B cell (primary cell): ENCODE data around the gene RPAP3.
"Not testable (repeated sequence)": the region's sequence is repeated elsewhere in the genome, so short reads cannot be mapped to it uniquely, and the experiment has no call there.

Source experiments
- CTCF ChIP-seq: fragments of 200-600 bp; IDR thresholded peaks from one replicate; pipeline ENCODE4 v1.8.0; 2022; ENCODE audit warnings: antibody characterized with exemption, mild to moderate bottlenecking
- EZH2 ChIP-seq: IDR thresholded peaks from 2 replicates; pipeline ENCODE4 v1.6.1; 2012; ENCODE audit warnings: borderline replicate concordance, low read depth, mild to moderate bottlenecking, moderate library complexity, low read length; ENCODE audit not compliant: insufficient read depth, poor library complexity, severe bottlenecking

- not testable (repeated sequence) for TF ChIP-seq CTCF, EZH2
Measured at GRCh38 chr12:47667935-47668334, 37.9 kb downstream of the RPAP3 start.
